HG03565 (cell line): ENCODE data around the gene IL1RL2.

Experiments
- ATAC-seq: cut with Tn5 transposase; IDR thresholded peaks from one replicate; pipeline ENCODE4 v1.9.1; 2021; ENCODE audit warnings: mild to moderate bottlenecking, moderate library complexity; ENCODE audit not compliant: unreplicated experiment

The IL1RL2 gene

DNA sequence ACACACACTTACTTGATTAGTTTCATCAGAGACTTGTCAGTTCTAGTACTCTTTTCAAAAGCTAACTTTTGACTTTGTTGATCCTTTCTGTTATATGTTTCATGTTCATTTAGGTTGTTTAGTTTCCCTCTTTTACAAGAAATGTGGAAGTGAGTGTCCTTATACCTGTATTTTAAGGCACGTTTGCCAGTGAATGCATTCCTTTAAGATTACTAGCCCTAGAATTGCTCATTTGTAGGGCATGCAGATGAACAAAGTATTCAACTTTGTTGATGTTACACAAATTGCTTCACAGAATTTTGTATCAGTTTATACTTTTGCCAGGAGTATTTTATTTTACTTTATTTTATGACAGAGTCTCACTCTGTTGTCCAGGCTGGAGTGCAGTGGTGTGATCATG, 6.3 kb downstream of the IL1RL2 start:
- no peak for ATAC-seq

- no peak for ATAC-seq
Observed at GRCh38 chr2:102194609-102195268, 7.9 kb downstream of the IL1RL2 start.

GRCh38 chr2:102197389-102198137, 10.7 kb downstream of the IL1RL2 start:
- no peak for ATAC-seq

GRCh38 chr2:102200539-102200938, 13.7 kb downstream of the IL1RL2 start:
- no peak for ATAC-seq

- ATAC-seq: no peak
Observed at GRCh38 chr2:102204638-102205037, 17.8 kb downstream of the IL1RL2 start.

GRCh38 chr2:102206666-102207341, 20.0 kb downstream of the IL1RL2 start:
- ATAC-seq: no peak

GRCh38 chr2:102208774-102209173, 22.0 kb downstream of the IL1RL2 start:
- no peak for ATAC-seq

DNA sequence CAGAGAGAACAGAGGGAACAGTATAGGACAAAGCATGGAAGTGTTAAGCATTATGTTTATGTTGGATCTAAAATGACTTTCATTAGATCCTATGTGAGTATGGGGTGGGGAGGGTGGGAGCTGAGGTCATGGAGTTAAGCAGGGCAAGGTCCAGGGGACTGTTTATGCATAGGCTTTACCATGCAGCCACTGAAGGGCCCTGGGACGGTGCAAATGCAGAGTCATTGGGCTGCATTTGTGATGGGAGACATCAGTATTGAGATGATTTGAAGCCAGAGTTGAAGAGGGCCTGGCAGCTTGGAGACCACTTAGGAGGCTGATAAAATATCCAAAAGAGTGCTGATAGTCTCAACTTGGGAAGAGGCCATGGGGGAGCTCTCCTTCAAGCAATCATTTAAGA, 22.7 kb downstream of the IL1RL2 start:
- ATAC-seq: no peak

- ATAC-seq: no peak
Observed at GRCh38 chr2:102217032-102217431, 30.2 kb downstream of the IL1RL2 start.

GRCh38 chr2:102224824-102225739, 38.3 kb downstream of the IL1RL2 start:
- no peak for ATAC-seq

DNA sequence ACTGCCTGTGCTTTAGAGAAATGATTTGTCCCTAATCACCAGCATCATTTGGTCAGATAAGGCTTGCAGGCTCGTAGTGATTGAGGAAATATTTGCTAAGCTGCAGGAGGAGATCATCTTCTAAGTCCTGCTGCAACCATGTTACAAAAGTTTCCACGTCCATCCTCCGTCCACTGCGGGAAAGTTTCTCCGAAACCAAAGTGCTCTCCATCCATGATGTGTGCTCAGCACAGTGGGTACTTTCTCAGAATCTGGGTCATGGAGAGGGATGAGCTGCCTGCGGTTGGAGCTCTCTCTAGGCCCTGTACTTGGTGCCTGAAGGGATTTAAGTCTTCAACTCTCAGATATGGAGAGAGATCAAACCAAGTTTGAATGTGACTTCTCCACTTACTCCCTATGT, 39.3 kb downstream of the IL1RL2 start:
- no peak for ATAC-seq

- ATAC-seq: no peak
Observed at GRCh38 chr2:102226612-102227391, 40.0 kb downstream of the IL1RL2 start.

DNA sequence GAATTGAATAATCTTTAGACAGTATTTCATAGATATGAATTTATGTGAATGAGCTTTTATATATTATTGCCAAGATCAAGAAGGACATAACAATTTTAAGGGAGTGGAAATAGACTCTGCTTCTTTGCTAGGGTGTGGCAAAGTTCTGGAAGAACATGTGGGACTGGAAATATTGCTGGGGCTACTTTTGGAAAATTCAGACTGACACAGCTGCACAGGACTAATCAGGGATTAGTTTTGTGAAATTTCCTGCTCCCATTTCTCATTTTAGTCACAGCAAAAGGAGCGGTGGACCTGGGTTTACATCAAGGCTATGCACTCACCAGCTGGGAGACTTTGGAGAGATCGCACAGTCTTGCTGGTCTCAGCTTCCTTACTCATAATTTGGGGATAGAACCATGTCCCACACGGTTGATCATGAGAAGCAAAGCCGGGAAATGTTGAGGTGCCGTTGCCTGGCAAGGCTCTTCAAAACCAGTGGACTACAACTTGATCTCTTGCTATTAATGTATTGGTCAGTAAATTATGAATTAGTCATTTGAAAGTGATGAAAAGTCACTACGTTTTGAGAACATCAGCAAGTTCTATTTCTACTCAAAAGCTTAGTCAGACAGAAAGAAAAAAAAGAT, 42.4 kb downstream of the IL1RL2 start:
- no peak for ATAC-seq

DNA sequence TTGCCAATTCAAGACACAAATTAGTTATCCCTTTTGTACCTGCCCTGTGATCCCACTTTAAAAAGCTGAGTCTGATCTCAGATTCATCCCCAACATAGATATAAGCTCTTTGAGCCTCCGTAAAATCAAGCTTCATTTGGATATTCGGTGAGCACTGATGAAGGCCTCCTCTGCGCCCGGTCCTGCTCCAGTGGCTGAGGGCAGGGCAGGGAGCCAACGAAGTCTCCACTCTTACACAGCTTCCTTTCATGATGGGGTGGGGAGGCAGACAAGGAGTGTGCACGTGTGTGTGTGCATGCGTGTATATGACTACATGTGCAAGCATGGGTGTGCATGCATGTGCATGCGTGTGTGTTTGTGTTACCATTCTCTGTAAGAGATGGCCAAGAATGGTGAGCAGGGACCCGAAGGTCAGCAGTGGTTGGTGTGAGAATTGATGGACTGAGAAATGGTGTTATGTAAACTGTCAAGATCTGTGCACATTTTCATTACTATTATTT, 43.6 kb downstream of the IL1RL2 start:
- no peak for ATAC-seq

- no peak for ATAC-seq
Observed at GRCh38 chr2:102233132-102233884, 46.5 kb downstream of the IL1RL2 start.

DNA sequence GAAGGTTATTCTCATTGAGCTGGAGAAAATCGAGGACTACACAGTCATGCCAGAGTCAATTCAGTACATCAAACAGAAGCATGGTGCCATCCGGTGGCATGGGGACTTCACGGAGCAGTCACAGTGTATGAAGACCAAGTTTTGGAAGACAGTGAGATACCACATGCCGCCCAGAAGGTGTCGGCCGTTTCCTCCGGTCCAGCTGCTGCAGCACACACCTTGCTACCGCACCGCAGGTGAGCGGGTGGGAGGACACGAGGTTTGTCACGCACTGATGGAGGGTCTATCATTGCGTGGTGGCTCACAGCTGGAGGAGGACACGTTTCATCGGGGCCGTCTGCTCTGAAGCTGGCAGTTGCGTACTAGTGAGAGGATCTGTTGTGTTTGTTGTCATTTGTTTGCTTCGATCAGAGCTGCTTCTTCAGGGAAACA, 48.2 kb downstream of the IL1RL2 start:
- no peak for ATAC-seq

DNA sequence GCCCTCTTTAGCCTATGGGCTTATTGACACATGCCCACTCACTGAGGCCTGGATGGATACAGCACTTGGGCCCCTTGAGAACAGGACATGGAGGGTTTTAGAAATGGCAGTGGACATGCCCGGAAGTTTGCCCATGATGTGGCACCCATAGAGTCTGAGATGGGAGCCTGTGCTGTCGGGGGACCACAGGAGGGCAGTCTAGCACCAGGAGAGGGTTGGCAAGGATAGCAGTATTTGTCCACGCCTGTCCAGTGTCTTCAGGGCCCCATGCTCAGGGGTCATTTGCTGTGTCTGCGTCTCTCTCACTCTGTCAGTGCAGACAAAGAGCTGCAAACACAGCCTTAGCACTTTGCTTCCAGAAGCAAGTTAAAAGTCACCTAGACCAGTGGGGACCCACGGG, 48.7 kb downstream of the IL1RL2 start:
- ATAC-seq: no peak

DNA sequence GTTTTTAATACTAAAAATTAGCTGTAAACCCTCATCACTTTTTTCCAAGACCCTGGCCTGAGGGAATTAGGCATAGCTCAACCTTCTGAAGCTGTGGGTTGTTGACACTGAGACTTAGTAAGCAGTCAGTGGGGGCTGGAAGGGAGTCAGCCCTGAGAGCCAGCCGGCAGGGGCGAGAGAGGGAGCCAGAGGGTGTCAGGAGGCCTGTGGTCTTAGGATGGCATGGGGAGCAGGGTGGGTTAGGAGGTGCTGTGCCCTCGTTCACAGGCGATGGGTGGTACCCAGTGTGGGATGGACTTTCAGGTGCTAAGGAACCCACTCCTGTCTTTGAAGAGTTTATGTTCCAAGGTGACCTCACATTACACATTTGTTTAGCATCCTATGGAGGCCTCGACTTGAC, 49.3 kb downstream of the IL1RL2 start:
- no peak for ATAC-seq

DNA sequence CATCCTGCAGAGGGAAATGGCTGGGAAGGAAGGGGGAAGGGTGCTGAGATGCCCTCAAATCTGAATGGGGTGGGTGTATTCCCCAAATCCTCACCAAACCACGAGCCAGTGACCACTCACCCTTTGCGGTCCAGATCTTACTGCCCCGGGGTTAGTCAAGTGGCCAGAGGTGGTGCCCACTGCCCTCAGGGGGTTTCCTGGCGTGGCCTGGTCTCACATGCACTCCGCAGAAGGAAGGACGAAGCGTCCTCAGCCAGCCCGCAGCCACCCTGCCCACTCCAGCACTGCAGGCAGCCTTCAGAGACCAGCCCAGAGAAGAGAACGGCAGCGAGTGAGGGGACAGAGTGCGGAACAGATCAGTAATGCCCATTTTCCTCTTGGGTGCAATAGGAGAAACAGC, 50.4 kb downstream of the IL1RL2 start:
- ATAC-seq: no peak
